Erythroblast (primary cell): ENCODE measurements around the gene PYGO2.

ENCODE experiments used
- DNase-seq, 2 experiments: peaks; one replicate each; lab custom pipeline; 2025; lab: John Stamatoyannopoulos, UW
- GATA1 ChIP-seq: IDR thresholded peaks from 2 replicates; pipeline ENCODE4 v1.6.1; 2011; ENCODE audit warnings: low read depth, mild to moderate bottlenecking, control low read depth, low read length, moderate library complexity
- POLR2A ChIP-seq: IDR thresholded peaks from 2 replicates; pipeline ENCODE4 v1.6.1; 2011; ENCODE audit warnings: mild to moderate bottlenecking, low read length

PYGO2 gene

DNA sequence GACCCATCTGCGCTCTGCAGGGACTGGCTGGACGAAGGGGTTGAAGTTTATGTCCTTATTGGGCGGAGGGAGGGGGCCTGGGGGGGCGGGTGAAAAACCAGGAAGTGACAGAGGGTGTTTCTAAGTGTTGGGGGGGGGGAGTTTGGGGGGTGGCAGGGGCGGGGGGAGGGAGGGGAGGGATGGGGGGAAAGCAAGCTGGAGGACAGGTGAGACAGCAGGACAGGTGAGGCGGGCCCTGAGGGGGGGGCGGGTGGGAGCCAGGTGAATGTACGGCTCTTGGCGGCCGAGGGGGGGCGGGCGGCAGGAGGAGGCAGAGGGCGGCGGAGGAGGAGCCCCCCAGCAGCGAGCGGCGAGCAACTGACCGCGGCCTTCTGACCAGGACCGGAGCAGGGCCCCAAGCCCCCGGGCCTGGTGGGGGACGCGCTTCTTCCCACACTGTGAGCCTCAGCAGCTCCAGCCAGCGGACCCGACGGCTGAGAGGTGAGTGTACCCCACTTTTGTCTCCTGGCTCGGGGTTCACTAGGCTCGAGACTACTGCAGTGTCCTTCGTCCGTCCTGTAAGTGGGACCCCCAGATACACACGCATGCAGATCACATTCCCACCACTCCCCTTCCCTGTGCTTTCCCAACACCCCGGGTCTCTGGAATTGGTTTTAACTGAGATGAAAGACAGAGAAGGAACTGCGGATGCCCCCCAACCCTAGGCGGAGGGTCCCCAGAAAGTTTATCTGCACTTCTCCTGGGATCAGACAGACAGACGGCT, 41.1 kb upstream of the PYGO2 start, which contains the start of gene ZBTB7B:
Gene ZBTB7B (plus strand): TSS at position 339 of the 763 bp plus-strand sequence. CDS start 11,859 bp downstream, outside the sequence.
- peak; percentile 37 for TF ChIP-seq POLR2A
- no peak for TF ChIP-seq GATA1
- DNase-seq = peak; percentile 67 to 75

DNA sequence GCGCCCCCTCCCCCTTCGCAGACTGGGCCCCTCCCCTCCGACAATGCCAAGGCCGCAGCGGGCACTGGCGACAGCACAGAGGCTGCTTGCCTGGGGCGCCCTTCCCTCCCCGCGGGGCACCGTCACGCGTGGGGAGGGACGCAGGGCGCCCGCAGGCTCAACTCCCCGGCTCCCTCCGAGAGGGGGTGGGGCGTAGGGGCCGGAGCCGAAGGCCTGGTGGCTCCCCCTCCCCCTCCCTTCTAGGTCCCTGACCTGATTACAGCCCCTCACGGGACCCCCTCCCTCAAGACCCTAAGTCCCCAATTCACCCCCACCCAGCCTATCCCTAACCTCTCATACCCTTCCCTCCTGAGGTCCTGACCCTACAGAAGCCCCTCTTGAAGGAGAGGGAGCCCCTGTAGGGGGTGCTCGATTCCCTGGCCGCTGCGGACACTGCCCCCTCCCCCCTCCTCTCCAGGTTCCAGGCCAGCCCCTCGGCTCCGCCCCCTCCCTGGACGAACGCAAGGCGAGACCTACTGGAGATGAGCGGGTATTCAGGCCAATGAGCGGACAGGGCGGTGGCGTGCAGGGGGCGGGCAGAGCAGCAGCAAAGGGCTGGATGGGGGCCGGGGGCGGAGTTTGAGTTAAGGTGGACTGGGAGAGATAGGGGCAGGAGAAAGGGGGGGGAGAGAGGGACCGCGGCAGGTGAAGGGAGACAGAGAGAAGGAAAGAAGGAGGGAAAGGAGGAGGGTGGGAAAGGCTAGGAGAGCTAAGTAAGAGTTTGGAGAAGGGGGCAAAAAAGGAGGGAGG, 40.3 kb upstream of the PYGO2 start:
- no peak for TF ChIP-seq GATA1
- no peak for TF ChIP-seq POLR2A
- peak; percentile 99 for DNase-seq

DNA sequence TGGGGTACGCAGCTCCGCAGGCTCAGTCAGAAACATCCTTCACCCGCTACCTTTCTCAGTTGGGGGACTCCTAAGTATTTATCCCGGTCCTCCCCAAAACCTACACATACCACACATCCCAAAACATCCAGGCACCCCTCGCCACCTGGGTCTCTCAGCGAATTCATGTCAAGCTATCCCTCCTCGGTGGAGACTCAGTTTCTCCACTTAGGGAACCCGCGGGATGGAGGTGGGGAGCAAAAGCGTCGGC, 39.8 kb upstream of the PYGO2 start:
- DNase-seq = no peak
- TF ChIP-seq GATA1 (no peak), POLR2A (no peak)

DNA sequence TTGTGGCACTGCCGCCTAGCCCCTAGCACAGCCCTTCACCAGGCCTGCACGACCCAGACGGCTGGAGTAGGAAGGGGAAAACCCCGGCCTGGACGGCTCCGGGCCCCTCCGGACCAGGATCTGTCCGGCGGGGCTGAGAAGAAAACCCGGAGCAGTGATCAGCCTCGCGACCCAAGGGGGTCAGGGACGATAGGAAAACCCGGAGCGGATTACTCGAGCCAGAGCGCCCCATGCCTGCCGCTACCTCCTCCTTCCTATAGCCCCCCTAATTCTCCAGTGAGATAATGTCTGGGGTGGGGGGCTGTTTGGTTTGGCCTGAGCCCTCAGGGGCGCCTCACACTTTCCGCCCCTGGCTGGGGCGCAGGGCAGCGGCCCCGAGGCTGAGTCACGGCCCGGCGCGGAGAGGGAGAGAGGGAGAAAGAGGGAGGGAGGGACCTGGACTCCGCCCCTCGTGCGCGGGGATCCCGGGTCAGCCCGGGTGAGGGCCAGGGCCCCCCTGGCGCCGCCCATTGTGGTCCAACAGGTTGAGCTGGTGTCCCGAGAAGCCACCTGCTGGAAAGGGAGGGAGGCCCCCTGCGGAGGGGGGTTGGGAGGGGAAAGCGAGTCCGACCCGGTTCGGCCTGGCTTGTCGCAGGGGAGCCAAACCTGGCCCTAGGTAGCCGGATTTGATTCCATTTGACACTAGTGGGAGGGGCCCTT, 39.3 kb upstream of the PYGO2 start:
- TF ChIP-seq POLR2A (peak; percentile 68), GATA1 (no peak)
- peak; percentile 89 to 91 for DNase-seq

DNA sequence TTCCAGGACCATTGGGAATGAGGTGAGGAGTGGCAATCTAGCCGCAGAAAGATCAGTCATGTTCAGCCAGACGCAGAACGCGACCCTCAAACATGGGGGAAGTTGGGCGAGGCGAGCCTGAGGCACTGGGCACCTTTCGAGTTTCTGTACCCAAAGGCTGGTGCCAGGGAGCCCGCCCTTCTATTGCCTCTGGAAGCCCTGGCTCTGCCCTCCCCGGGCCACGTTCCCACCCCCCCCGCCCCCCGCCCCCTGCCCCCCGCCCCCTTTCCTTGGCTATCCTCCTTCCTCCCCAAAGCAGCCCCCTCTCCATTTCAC, 38.8 kb upstream of the PYGO2 start:
- no peak for DNase-seq
- TF ChIP-seq POLR2A (no peak), GATA1 (no peak)

DNA sequence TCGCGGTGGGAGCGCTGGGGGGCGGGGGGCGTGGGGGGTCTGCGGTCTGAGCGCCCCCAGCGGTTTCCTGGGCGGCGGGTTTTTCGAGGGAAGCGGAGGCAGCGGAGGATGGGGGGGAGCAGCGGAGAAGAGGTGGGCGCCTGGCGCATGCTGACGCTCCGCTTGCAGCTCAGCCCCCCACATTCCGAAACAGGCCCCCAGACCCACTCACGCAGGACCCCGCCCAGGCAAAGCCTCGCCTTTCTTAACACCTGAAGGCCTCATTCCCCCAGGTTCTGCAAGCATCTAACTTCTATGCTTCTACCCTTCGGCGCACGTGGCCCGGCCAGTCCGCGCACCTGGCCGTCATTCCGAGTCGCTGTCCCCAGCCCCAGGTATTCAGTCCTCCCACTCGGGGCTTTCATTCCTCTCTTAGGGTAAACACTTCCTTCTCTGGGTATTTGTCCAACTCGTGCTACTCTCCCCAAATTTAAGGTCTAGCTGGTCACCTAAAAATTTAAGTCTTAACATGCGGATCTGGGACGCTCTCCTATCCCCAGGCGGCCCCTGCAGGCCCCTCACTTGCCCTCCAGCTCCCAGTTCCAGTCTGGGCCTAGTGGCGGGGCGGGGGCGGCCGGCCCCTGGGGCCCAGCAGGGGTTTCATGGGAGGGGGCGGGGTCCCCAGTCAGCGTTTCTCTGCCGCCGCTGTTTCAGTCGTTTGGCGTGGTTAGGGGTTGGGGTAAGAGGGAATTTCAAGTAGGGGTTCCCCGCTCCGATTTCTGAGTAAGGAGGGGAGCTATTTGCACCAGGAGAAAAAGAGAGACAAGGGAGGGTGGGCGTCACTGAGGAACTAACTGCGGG, 38.2 kb upstream of the PYGO2 start:
- DNase-seq = peak; percentile 65 to 73

DNA sequence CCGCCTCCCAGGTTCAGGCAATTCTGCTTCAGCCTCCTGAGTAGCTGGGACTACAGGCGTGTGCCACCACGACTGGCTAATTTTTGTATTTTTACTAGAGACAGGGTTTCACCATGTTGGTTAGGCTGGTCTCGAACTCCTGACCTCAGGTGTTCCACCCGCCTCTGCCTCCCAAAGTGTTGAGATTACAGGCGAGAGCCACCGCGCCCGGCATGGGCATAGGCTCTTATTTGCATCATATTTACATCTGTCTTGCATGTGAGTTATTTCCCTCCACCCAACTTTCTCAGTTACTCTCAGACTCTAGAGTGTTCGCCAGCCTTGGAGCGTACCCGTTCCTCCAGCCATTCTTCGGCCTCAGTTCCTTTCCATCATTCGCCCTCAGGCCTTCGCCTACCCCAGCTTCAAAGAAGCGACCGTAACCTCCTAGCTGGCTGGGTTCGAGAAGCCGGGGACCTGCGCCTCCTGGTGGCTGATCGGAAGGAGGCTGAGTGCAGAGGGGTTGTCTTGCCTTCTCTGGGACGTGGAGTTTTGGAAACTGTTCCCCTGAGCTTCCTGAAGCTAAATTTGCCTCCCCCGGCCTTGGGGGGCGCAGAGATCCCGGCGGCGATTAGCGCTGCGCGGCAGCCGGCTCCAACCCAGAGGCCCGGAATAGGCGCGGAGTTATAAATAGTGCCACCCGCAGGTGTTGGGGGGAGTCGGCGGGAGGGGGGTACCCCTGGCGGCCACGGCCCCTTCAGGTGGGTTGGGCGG, 37.4 kb upstream of the PYGO2 start:
- DNase-seq = peak; percentile 82 to 86
- no peak for TF ChIP-seq POLR2A
- TF ChIP-seq GATA1 = no peak

More for the DNA sequence above, 38.2 kb upstream of the PYGO2 start:
- TF ChIP-seq POLR2A = no peak
- no peak for TF ChIP-seq GATA1

DNA sequence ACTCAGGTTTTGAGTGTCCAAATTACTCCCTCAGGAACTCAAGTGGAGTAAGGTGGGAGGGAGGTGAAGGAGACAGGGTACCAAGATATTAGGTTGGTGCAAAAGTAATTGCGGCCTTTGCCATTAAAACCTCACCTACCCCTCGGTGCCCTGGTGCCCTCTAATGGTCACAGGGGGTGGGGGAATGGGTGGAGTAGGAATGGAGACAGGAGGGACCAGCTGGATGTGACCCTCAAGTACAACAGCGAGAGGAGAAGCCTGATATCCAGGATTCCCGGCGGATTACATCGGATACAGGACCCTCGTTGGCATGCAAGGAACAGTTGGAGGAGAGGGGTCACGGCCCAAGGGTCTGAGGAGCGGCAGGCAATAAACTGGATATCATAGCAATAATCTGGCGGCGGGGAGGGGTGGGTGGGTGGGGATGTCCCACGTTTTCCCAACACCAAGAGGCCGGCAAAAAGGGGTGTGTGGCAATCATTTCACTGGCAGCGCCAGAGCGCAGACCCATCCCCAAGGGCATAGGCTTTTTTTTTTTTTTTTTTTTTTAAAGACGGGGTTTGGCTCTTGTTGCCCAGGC, 36.7 kb upstream of the PYGO2 start:
- TF ChIP-seq GATA1 (no peak), POLR2A (no peak)
- no peak for DNase-seq

DNA sequence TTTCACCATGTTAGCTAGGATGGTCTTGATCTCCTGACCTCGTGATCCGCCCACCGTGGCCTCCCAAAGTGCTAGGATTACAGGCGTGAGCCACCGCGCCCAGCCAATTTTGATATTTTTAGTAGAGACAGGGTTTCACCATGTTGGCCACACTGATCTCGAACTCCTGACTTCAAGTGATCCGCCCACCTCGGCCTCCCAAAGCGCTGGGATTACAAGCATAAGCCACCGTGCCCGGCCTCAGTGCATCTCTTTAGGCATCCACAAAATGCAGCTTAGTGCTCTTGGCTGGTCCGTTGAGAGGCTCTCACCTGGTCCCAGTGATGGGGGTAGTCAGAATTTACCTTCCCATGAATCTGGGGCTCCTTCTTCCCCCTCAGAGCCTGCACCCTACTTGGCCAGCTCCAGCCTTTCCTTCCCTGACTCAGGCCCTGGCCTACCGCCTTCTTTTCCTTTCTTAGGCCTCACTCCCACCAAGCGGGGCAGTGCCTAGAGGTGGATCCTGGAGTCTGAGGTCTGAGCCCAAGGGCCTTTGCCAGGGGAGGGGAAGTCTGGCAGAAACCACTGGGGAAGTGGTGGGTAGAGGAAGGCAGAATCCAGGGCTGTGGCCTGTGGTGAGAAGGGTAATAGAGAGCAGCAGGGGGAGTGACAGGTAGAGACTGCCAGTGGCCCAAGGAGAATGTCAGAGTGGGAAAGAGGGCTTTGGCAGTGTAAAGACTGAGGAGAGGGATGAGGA, 35.6 kb upstream of the PYGO2 start:
- DNase-seq = no peak
- no peak for TF ChIP-seq GATA1
- no peak for TF ChIP-seq POLR2A

DNA sequence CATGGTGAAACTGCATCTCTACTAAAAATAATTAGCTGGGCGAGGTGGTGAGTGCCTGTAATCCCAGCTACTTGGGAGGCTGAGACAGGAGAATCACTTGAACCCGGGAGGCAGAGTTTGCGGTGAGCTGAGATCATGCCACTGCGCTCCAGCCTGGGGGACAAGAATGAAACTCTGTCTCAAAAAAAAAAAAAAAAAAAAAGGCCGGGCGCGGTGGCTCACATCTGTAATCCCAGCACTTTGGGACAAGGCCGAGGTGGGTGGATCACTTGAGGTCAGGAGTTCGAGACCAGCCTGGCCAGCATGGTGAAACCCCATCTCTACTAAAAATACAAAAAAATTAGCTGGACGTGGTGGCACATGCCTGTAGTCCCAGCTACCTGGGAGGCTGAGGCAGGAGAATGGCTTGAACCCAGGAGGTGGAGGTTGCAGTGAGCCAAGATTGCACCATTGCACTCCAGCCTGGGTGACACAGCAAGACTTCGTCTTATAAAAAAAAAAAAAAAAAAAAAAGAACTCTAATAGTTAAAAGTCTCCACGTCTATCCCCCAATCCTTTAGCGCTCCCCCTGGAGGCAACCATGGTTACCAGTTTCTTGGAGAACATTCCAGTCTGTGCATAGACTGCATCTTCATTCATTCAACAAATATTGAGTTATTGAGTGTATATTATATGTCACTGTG, 33.9 kb upstream of the PYGO2 start:
- peak; percentile 73 to 85 for DNase-seq

DNA sequence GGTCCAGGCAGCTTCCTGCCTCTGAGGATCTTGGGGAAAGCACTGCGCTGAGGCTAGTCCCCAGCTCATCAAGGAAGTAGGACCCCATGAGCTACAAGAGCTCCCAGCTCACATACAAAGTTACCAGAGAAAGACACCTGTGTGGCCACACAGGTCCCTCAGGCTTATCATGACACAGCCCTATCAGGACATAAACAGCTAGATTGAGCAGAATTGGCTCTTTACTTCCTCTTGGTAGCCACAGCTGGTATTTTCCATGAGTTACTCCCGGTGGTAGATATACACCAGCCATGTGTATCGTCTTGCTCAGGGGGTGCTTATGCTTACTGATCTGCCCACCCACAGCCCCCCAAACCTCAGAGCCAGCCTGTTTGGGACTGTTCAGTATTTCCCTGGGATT, 33.0 kb upstream of the PYGO2 start:
- no peak for DNase-seq
- TF ChIP-seq POLR2A (no peak), GATA1 (no peak)
